COLO829 (cell line): ENCODE measurements around the gene SEPTIN1.
A peak's percentile ranks its signal among the peaks of the same experiment; 100 is the strongest.

ENCODE experiments used
- DNase-seq: peaks from one replicate; pipeline ENCODE4 v3.0.0; 2012; ENCODE audit warnings: low spot score

The SEPTIN1 gene

DNA sequence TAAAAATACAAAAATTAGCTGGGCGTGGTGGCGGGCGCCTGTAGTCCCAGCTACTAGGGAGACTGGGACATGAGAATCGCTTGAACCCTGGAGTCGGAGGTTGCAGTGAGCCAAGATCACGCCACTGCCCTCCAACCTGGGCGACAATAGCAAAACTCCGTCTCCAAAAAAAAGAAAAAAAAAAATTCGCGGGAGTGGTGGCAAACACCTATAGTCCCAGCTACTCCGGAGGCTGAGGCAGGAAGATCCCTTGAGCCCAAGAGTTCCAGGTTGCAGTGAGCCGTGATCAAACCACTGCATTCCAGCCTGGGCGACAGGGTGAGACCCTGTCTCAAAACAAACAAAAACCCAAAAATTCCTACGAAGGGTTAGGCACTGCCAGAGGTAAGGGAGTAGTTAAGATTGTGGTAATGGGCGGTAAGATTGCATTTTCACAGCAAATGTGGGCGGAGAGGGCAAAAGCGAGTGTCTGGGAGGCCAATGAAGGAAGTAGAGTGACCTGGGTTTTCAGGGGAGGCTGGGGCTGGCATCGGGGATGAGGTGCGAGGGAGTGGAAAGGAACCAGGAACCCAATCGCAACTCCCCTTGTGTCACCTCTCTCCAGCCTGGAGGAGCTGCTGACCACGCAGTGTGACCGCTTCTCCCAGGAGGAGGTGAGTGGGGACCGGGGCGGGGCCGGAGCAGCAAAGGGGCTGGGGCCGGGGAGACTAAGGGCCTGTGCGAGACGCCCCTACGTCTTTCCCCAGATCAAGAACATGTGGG lies 5.1 kb downstream of the SEPTIN1 start:
- DNase-seq, result no peak

DNA sequence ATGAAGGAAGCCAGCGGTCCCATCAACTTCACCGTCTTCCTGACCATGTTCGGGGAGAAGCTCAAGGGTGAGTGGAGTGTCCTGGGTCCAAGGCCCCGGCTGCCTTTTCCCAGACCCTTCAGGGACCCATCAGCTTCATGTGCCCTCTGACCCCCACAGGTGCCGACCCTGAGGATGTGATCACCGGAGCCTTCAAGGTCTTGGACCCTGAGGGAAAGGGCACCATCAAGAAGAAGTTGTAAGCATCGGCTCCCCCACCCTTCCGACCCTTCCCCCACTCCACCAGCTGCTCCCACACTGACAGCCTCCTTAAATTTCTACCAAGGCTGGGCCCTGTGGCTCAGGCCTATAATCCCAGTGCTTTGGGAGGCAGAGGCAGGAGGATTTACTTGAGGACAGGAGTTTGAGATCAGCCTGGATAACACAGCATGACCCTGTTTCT lies 5.9 kb downstream of the SEPTIN1 start:
- DNase-seq, result no peak

DNA sequence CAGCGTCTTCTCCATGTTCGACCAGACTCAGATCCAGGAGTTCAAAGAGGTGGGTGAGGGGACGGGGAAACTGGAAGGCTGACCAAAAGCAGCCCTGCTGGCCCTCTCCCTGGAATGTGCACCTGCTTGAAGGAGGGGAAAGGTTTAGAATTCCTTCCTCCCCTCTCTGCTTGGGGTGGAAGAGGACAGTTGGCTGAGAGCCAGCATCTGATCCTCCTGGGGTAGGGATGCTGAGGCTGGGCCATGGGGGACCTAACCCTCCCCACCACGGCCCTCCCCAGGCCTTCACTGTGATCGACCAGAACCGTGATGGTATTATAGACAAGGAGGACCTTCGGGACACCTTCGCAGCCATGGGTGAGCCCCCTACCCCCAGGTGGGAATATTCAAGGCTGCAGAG lies 6.5 kb downstream of the SEPTIN1 start:
- no peak for DNase-seq

DNA sequence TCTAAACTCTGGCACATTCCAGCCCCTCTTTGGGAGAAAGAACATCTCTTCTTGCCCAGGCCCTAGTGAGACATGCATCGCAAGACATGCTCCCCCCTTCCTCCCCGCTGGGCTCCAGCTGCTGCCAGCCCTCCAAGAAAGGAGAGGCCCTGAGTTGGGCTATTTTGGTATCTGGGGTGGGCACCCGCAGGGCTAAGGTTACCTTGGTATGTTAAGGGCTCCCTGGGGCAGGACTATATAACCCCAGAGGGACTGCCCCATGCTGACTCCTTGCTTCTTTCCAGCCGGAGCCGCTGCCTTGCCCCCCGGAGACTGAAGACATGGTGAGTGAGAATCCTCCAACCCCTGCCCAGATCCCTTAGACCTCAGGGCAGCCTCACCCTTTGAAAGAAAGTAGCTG lies 7.8 kb downstream of the SEPTIN1 start, which contains the start of gene MYL11:
Gene MYL11 (plus strand): TSS at position 265 of the 400 bp plus-strand sequence. CDS start 56 bp downstream, at position 321.
- no peak for DNase-seq

DNA sequence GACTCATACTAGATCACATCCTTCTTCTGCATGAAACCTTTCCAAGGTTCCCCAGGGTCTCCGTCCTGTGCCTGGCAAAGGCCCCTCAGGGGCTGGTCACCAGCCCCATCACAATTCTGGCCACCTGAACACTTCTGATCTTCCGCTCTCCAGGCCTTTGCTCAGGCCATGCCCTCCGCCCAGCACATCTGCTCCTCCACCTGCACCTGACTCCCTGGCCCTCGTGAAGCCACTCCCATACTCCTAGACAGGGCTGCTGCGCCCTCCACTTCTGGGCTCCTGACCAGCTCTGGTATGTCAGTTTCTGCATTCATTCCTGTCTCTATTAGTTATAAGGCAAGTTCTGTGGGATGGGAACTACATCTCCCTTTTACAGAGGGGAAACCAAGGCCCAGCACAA lies 9.6 kb downstream of the SEPTIN1 start:
- DNase-seq, result no peak

DNA sequence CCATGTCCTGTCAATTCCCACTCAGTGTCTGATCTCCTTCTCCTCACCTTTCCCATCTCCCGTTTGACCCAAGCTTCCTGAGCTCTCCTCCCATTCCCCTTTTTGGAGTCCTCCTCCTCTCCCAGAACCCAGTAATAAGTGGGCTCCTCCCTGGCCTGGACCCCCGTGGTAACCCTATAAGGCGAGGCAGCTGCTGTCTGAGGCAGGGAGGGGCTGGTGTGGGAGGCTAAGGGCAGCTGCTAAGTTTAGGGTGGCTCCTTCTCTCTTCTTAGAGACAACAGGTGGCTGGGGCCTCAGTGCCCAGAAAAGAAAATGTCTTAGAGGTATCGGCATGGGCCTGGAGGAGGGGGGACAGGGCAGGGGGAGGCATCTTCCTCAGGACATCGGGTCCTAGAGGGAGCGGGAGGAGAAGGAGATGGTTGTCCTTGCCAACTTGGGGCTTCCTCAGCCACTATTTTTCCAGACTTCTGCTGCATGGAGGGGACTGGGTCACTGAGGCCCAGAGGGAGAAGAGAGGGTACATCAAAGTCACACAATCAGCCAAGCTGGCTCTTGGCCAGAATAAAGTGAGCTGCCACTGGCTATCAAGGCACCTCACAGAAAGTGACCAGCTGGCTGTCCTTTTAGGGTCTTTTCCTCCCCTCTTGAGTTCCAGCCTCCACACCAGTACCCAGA lies 10.2 kb downstream of the SEPTIN1 start:
- no peak for DNase-seq

DNA sequence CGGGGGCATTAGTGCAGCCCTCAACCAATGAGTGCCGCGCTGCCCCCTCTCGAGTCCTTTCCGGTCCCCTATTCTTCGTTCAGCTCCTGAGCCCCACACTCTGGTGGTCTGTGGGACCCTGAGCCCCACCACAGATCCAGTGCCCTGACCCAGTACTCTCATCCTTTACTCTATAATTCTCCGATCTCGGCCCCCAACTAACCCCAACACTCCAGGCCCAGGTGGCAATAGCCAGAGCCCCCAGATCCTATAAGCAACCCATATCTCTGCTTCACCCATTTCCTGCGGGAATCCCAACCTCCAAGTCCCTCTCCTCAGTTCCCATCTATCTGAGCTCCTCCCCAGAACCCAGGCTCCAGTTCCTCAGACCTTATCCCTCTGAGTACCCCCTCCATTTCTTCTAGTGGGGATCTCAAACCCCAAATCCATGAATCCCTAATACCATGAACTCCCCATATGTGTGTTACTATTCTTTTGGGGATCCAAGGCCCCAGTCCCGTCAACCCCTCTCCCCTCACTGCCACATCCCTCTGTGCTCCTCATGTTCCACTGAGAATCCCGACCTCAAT lies 11.0 kb downstream of the SEPTIN1 start:
- no peak for DNase-seq

DNA sequence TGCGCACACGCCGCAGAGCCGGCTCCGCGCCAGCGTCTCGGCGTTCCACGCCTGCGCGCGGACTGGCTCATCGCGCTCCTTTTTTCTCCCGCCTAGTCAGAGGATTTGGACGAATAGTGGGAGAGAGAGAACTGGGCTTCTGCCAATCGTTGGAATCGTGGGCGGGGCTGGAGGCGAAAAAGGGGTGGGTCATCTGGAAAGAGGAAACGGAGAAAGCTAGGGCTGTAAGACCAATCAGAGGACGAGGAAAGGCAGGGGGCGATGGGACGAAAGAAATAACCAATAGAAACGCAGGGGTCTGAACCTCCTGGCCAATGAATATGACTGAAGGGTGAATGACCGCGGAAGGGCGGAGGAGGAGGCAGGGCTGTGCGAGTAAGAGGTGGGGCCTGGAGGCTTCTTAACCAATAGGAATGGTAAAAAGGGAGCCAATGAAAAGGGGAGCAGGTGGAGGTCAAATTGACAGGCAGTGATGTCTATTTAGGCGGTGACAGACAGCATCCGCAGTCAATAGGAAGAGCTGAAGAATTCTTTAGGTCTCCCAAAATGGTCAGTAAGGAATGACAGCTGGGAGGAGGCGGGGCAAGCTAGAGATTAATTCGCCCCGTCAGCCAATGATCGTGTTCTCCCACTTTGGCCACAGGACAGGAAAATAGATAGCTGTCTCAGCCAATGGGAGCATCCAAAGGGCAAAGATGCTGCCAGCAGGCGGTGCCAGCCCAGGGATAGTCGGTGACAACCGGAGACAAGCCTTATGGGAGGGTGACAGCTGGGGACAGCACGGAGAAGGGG lies 11.7 kb downstream of the SEPTIN1 start, which contains the start of gene TBC1D10B:
Gene TBC1D10B (minus strand): TSS at position 39 of the 792 bp plus-strand sequence. CDS start 311 bp downstream, outside the sequence.
- peak; percentile 100 for DNase-seq

DNA sequence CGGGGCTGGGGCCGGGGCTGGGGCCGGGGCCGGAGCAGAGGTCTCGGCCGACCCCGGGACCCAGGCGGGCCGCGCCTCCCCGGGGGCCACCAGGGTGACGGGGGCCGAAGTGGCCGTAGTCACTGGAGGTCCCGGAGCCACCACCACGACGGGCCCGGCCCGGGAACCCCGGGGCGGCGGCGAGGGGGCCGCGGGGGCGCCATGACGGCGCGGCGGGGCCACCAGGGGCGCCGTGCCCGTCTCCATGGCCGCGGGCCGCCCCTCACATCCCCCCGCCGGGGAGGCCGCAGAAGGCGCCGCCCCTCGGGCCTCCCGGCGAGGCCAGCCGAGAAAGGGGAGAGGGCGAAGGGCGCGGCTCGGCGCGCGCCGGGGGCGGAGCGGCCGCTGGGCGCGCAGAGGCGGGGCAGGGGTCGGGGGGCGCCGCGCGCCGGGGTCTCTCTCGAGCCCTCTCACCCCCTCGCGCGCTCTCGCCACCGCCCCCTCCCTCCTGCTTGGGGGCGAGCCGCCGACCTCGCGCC lies 12.4 kb downstream of the SEPTIN1 start:
- DNase-seq, result no peak

DNA sequence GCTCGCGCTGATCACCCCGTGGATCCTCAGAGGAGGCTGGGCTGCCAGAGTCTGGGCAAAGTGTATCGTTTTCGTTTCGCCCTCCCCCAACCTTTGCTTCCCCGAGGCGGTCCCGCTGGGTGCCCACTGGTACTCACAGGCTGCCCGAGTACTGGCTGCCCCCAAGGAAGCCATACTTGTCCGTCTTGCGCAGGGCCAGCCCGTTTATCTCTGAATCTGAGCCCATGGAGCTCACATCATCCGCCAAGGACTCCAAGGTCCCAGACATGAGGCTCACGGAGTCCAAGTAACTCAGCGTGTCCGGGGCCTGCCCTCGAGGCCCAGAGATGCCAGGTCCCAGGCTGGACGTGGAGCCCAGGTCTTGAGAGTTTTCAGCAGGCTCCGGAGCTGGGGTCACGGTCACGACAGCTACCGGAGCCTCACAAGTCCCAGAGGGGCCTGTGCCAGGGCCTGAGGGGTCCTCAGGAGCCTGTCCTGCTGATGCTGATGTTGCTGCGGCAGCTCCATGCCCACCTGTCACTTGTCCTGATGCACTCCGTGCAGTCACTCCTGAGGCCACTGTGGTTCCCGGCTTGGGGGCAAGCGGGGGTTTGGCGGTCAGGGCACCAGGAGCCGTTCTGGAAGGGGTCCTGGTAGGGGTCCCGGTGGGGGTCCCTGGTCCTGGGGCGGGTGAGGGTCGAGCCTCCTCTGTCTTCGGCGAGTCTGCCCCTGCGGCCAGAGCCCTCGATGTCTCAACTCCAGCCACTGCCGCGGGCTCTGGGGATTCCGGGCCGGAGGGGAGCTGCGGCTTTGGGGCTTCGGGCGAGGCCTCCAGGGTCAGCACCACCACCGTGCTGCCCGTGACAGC lies 13.0 kb downstream of the SEPTIN1 start:
- DNase-seq, result no peak

DNA sequence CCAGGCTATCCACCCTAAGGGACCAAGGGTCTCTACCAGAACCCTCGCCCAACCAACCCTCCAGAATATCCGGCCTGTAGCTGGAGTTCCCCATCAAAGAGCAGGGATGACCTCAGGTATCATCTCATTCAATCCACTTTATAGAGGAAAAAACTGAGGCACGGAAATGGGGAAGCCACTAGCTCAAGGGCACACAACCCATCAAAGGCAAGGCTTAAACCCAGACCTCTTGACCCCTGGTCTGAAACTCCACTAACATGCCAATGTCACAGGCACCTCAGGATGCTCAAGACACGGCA lies 13.6 kb downstream of the SEPTIN1 start:
- DNase-seq, result no peak

DNA sequence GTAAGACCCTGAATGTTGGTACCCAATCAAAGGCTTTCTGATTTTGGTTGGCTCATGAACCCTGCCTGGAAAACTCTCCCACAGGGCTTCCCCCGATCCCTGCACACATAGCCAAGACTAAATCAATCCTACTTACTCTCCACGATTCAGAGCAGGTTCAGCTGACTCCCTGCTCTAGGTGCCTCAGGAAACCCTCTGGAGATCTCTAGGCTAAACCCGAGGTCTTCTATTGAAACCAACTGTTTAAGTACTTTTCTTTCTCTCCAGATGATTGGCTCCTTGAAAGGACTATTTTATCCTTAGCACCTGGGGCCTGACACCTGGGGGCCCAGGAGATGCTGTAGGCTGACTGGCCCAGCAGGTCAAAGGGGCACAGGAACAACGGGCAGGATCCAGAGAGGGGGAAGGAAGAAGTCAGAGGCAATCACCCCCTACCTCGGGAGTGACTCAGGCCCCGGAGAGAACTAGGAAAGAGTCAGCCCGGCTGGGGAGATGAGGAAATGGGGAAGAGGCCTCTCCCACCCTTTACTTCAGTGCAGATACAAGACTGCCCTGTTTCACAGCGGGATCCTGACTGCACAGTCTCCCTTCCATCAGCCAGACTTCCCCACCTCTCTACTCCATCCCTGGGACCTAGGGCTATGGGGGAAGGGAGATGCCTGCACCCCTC lies 14.1 kb downstream of the SEPTIN1 start:
- DNase-seq, result no peak

DNA sequence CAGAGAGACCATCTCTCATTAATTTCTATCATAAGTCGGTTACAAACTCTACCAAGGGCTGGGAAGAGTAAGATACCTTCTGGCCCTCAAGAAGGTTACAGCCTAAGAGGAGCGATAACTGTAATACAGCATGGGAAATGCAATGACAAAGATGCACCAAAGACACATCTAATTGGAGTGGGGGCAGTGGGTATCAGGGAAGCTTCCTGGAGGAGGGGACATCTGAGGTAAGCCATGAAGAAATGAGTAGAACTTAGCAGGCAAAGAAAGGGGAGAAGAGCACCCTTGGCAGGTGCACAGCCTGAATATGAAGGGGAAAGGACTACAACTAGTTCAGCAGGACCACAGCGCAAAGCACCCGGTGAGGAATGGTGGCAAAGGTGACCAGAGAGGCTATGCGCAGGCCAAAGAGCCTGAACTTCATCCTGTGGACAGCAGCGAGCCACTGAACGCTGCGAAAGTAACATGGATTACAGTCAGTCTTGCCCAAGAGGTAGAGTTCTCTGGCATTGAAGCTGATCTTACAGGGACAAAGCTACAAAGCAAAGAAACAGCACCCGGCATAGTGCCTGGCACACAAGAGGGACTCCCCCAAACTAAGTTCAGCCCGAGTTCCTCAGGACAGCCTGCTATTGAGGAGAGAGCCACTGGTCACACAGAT lies 14.9 kb downstream of the SEPTIN1 start:
- no peak for DNase-seq

DNA sequence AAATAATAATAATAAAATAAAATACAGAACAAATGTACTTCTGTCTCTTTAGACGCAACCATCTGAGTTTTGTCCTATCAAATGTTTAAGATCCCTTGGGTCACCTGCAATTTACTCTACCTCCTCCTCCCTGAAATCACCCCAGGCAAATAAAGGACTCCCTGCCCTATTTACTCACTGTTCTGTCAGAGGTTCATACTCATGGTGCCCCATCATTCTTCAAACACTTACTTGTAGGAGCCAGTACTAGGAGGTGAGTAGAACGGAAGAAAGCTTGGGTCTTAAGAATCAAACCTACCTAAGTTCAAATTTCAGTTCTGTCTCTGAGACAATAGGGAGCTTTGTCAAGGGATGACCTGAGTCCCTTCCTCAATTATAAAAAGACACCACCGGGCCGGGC lies 15.8 kb downstream of the SEPTIN1 start:
- no peak for DNase-seq

DNA sequence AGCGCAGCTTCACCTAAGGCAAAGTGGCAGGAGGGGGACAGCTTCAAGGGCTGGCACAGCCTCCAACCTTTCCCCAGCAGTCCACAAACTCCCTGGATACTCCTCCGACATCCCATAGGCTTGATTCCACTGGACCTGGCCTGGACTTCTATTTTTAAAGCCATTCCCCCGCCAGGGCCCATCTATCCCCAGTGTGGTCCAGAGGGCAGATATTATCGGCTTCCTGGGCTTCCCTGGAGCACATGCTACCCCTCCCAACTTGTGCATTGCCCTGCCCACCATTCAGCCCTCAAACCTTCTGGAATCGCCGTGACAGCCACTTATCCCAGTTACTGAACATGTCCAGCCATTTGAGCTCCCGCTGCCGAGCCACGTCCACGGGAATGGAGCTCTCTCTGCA lies 17.2 kb downstream of the SEPTIN1 start:
- DNase-seq, result no peak

DNA sequence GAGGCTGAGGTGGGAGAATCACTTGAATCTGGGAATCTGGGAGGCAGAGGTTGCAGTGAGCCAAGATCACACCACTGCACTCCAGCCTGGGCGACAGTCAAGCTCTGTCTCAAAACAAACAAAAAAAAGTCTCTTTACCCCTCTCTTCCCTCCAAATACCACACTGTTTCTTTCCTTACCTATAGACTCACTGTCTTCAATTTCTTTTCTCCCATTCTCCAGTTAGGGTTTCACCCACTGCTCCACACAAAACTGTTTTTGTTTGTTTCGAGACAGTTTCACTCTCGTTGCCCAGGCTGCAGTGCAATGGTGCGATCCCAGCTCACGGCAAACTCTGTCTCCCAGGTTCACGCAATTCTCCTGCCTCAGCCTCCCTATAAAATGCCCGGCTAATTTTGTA lies 21.2 kb downstream of the SEPTIN1 start:
- no peak for DNase-seq

DNA sequence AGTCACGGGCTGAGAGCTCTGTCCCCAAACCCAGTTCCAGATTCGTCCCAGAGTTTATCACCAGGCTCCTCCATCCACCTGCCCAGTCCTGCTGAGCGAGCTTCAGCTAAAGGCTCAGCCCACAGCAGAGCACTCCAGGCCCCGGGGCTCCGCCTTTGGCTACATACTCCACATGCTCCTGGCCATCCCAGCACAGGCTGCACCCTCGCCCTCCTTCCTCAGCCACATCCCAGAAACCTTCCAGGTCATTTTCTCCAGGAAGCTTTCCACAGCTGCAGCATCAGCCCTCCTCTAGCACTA lies 22.5 kb downstream of the SEPTIN1 start:
- no peak for DNase-seq

DNA sequence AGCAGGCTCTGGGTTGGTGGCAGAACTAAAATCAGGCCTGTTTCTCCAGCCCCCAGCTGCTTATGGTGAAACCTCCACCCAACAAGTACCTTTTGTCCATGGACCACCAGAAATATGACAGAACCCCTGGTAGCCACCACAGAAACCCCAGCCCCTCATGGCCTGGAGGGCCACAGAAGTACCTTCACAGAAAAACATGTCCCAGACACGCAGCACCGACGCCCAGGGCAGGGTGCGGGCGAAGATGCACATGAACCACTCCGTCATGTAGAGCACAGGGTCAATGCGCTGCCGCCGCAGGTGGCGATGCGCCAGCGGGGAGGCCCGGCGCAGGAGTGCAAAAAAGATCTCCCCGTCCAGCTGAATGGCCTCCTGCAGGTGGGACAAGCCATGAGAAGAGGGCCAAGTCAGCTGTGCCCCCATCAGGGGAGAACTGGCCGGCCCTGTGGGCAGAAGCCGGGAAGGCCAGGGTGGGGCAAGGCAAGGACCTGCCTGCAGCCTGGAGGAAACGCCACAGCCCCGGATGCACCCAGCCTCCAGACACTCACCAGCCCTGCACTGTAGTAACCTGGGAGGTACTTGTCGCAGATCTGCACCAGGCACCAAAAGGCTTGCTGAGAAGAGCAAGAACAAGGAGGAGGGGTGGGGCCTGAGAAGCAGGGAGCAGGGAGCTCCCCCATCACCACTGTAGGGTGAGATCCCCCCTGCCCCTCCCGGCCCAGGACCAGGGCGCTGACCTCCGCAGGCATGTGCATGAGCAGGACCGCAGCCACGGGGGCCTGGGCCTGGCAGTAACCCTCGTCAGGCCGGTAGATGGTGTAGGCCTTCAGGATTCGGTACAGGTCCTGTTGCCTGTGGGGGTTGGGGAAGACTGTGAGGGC lies 23.1 kb downstream of the SEPTIN1 start:
- DNase-seq, result no peak

DNA sequence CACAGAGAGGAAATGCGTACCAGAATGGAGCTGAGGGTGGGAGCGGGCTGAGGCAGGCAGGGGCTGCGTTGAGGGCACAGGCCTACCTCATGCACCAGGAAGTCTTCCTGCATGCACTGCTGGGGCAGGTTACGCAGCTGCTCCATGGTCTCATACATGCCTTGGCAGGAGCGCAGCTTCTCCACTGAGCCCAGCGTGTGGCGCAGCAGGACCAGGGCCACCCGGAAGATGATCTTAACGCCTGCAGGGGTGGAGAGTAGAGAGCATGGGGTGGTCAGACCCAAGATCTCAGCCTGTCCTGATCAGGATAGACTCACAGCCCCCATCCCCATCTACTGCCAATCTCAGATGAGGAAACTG lies 23.8 kb downstream of the SEPTIN1 start:
- no peak for DNase-seq
